ENCODE results near the gene FADS6.

Gene FADS6

DNA sequence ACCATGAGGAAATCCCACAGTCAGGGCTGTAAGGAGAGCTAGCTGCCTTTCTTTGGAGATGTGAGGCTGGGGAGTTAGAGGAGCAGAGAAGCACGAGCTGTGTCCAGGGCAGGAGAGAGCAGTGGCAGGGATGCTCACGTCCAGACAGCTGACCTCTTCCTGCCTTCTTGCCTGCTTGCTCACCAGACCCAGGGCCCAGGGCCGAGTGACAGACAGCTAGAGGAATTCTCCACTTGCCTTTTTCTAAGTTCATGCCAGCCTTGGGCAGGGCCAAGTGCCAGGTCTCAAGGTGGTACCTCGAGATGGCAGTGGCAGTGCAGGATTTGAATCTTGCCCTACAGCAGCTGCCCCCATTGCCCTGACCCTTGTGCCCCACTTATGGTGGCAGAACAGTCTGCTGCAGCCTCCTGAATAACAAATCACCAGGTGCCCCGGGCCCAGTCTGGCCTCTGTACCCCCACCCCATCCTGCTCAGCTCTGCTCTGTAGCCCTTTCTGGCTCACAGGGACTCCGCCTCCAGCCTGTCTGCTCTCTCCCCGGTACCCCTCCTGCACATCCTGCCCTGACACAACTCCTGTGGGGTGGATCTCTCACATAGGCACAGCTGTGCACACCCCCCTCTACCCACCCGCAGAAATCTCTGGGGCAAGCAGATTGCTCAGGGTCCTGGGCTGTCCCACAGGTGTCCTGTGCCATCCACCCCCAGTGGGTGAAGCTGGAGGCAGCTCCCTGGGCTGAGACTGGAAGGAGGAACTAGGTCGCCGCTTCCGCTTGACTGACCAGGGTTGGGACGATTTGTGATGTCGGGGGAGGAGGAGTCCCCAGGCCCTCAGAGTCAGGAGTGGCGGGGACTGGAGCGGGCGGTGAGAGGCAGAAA is 59.7 kb downstream of the FADS6 start:
- H3K4me3 ChIP-seq (ENCODE audit: low read depth, low read length): no peak overlapping the region

DNA sequence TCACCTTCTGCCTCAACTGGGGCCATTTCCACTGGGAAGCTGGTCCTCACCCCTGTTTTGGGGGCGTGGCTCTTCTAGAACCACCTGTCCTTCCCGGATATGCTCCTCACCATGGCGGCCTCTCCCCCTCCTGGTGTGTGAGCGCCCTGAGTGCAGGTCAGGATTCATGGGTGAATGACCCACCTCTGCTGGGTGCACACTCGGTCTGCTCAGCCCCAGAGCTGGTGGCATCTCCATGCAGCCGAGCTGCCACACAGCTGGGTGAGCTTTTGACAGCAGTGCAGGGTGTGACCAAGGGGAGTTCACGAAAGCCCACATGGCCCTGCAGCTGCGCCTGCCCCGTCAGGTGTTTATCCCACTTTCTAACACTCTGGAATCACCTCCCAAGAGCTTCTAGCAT is 61.0 kb downstream of the FADS6 start:
- H3K4me3 ChIP-seq (ENCODE audit: low read depth, low read length): no peak overlapping the region

DNA sequence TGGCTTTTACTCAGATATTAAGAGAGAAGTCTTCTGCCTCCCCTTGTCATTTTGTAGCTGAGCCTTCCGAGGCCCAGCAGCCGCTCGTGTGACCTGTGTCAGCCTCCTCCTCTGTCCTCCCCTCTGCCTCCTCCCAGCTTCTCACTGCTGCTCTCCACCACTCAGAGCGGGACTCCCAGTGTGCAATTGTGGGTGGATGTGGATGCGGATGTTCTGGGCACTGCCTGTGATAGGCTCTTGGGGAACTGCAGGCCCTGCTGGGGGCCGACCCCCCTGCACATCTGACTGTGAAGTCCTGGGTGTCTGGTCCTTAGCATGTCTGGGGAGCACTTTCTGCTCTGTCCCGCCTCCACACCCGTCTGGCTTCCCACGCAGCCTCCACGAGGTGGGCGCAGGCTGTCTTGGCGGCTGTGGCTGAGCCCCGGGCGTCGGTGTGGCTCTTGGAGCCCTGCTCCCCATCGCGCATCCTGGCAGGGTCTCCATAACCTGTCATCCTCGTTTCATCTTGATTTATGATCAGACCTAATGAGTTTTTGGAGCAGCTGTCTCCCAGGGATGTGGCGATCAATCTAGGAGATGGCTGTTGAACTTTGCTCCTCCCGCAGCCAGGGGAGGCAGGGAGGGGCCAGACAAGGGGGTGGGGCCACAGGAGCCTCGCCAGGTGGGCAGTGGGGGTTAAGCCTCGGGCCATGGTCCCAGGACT is 61.8 kb downstream of the FADS6 start:
- no peak overlapping the region for H3K4me3 ChIP-seq (ENCODE audit: low read depth, low read length)

DNA sequence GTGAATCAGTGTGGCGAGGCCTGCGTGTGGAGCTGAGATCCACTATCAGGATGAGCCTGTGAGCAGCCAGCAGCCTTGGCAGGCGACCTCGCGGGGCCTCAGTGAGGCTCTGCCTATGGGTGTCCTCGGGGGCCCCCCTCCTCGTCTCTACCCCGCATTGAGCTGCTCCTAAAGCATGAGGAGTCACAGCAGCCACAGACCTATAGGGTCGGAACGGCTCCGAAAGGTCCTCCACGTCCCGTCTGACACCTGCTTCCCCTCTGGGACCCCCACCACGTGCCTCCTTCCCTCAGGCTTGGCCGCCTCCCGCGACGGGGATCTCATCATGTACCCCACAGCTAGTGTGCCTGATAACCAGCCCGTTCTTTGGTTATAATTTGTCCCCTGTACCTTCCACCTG is 62.6 kb downstream of the FADS6 start:
- no peak overlapping the region for H3K4me3 ChIP-seq (ENCODE audit: low read depth, low read length)

DNA sequence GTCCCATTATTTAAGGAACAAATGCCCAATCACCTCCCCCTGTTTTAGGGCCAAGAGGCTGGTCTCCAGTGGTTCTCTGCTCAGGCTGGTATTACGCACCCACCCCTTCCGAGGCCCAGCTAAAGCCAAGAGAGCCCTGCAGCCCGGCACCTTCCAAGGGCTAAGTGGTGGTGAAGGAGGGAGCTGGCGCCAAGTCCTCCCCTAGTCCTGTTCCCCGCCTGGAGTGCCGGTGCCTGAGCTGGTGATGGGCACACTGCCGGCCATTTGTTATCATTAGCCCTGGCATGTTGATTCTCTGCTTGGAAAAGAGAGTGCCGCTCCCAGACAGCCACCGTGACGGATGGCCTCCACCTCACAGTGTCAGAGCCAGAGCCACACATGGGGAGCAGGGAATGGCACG is 65.6 kb downstream of the FADS6 start:
- H3K4me3 ChIP-seq (ENCODE audit: low read depth, low read length): no peak overlapping the region

Data from iPS-11a (cell line).